ENCODE measurements around the gene TM6SF1. TPM values are rescaled to one million over a fixed set of nuclear protein-coding genes. Genes with fewer than 3 reads are reported as not detected.

TM6SF1 gene
- polyA plus RNA-seq, 3 donors: 2.0 to 2.6 (median 2.6) TPM

DNA sequence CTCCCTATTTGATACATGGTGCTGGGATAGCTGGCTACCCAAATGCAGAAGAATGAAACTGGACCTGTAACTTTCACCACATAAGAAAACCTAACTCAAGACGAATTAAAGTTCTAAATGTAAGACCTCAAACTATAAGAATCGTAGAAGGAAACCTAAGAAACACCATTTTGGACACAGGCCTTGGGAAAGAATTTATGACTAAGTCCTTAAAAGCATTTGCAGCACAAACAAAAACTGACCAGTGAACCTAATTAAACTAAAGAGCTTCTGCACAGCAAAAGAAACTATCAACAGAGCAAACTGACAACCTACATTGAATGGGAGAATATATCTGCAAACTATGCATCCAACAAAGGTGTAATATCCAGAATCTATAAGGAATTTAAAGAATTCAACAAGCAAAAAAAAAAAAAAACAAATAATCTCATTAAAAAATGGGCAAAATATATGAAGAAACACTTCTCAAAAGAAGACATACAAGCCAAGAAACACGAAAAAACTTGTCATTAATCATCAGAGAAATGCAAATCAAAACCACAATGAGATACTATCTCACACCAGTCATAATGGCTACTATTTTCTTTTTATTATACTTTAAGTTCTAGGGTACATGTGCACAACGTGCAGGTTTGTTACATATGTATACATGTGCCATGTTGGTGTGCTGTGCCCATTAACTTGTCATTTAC is 63.2 kb downstream of the TM6SF1 start:
- DNase-seq: no peak

GRCh38 chr15:83174891-83175290 is 67.4 kb downstream of the TM6SF1 start:
- no peak for DNase-seq

DNA sequence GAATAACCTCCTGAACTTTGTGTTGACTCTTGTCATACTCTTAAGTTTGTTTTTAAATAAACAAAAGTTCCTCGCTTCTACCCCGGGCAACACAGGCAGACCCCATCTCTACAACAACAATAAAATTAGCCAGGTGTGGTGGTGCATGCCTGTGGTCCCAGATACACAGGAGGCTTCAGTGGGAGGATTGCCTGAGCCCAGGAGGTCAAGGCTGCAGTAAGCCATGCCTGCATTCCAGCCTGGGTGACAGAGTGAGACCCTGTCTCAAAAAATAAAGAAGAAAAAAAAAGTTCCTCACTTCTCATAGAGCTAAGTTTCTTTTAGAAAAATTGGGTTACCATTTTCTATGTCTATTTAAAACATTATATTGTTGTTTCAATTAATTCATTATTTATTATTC is 70.9 kb downstream of the TM6SF1 start:
- no peak for DNase-seq

- DNase-seq: no peak
Measured at GRCh38 chr15:83178869-83179325, 71.5 kb downstream of the TM6SF1 start.

GRCh38 chr15:83185561-83185960 is 78.1 kb downstream of the TM6SF1 start:
- no peak for DNase-seq

Other genes with a start within 250 kb of the TM6SF1 start
- gene HOMER2, start 154.9 kb upstream of the TM6SF1 start, polyA plus RNA-seq (ENCODE audit: insufficient read length in 3 of 3): 10 to 100 TPM; 31.9 to 35.8 (median 33.9) TPM
- gene RAMAC, start 121.4 kb upstream of the TM6SF1 start, polyA plus RNA-seq (ENCODE audit: insufficient read length in 3 of 3): 10 to 100 TPM; 37.2 to 43.2 (median 41.0) TPM
- 10 to 100 TPM; 24.8 to 32.9 (median 31.7) TPM for gene C15orf40, start 96.0 kb upstream of the TM6SF1 start, polyA plus RNA-seq (ENCODE audit: insufficient read length in 3 of 3)
- gene BTBD1, start 40.4 kb upstream of the TM6SF1 start, polyA plus RNA-seq (ENCODE audit: insufficient read length in 3 of 3): 10 to 100 TPM; 60.2 to 65.3 (median 62.6) TPM
- gene HDGFL3, start 100.2 kb downstream of the TM6SF1 start, polyA plus RNA-seq (ENCODE audit: insufficient read length in 3 of 3): 10 to 100 TPM; 77.1 to 95.1 (median 81.2) TPM
- gene BNC1, start 177.0 kb downstream of the TM6SF1 start, polyA plus RNA-seq (ENCODE audit: insufficient read length in 3 of 3): under 1 TPM; 0.17 to 0.26 (median 0.21) TPM

Data from renal pelvis (tissue), 4 donors.